Muscle of leg (tissue), 11 donors: ENCODE results near the gene DOHH. TPM values are rescaled to one million over a fixed set of nuclear protein-coding genes. Genes with fewer than 3 reads are reported as not detected.

ENCODE experiments used
- DNase-seq: peaks from one replicate; pipeline ENCODE4 v3.0.0; 2013
- H3K27ac ChIP-seq: one replicate; pipeline ENCODE4 v1.5.1; 2013; ENCODE audit warnings: mild to moderate bottlenecking, low read length, control low read depth
- H3K27me3 ChIP-seq: one replicate; pipeline ENCODE4 v1.6.1; 2013; ENCODE audit warnings: low read length; ENCODE audit not compliant: control insufficient read depth, insufficient read depth
- H3K36me3 ChIP-seq: one replicate; pipeline ENCODE4 v1.6.1; 2013; ENCODE audit warnings: low read length; ENCODE audit not compliant: control insufficient read depth, insufficient read depth
- H3K4me1 ChIP-seq: one replicate; pipeline ENCODE4 v1.6.1; 2013; ENCODE audit warnings: low read length; ENCODE audit not compliant: control insufficient read depth, insufficient read depth
- H3K4me3 ChIP-seq: one replicate; pipeline ENCODE4 v1.5.1; 2013; ENCODE audit warnings: low read length, control low read depth
- H3K9me3 ChIP-seq: replicated peaks from 2 replicates; pipeline ENCODE4 v1.6.1; 2013; ENCODE audit warnings: low read depth, low read length; ENCODE audit not compliant: control insufficient read depth
- WGBS: methylation state at CpG from one replicate; pipeline ENCODE4 v1.1.5; 2013; ENCODE audit warnings: missing lambda C conversion rate; ENCODE audit not compliant: insufficient coverage; 5-methylcytosine and 5-hydroxymethylcytosine counted together
- polyA plus RNA-seq, 8 donors: library from polyadenylated mRNA; unstranded; fragments of 120-200 nt; gene quantifications; one replicate each; pipeline versions ENCODE4 v1.2.1 to v1.2.3, GENCODE V29; 2013; ENCODE audit warnings: inconsistent platforms in 1 of 8, low replicate concordance in 1 of 8; ENCODE audit not compliant: insufficient read length in 8 of 8, insufficient read depth in 1 of 8
- total RNA-seq: library from RNA; stranded (reverse); fragments of 120-200 nt; gene quantifications from one replicate; pipeline ENCODE4 v1.2.4, GENCODE V29; 2013

DOHH gene
- total and polyA plus RNA-seq, 9 donors, result 6.4 to 10.6 (median 9.5) TPM

DNA sequence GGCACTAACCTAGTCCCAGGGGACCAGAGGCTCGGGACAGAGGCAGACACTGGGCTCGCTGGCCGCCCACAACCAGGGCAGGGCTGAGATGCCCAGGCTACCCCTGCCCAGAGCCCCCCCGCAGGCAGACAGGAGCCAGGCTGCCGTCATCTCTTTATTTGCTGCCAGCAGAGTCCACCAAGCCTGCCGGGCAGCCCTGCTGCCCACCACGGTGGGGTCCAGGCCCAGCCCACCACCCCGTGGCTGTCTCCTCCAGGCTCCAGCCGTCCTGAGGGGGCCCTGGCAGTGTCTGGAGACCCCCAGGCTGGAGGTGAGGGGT is 43.5 kb upstream of the DOHH start:
- H3K4me1 ChIP-seq, result no peaks in the 10 kb centered on the region
- DNase-seq, result no peak
- no peak overlapping the region for H3K4me3 ChIP-seq
- no peak overlapping the region for H3K27ac ChIP-seq
- 69% methylated on average over 6 of the region's 9 CpGs for WGBS
- H3K27me3 ChIP-seq, result no peaks in the 10 kb centered on the region
- peaks cover 37% of the 10 kb centered on the region for H3K36me3 ChIP-seq
- no peaks in the 10 kb centered on the region for H3K9me3 ChIP-seq

DNA sequence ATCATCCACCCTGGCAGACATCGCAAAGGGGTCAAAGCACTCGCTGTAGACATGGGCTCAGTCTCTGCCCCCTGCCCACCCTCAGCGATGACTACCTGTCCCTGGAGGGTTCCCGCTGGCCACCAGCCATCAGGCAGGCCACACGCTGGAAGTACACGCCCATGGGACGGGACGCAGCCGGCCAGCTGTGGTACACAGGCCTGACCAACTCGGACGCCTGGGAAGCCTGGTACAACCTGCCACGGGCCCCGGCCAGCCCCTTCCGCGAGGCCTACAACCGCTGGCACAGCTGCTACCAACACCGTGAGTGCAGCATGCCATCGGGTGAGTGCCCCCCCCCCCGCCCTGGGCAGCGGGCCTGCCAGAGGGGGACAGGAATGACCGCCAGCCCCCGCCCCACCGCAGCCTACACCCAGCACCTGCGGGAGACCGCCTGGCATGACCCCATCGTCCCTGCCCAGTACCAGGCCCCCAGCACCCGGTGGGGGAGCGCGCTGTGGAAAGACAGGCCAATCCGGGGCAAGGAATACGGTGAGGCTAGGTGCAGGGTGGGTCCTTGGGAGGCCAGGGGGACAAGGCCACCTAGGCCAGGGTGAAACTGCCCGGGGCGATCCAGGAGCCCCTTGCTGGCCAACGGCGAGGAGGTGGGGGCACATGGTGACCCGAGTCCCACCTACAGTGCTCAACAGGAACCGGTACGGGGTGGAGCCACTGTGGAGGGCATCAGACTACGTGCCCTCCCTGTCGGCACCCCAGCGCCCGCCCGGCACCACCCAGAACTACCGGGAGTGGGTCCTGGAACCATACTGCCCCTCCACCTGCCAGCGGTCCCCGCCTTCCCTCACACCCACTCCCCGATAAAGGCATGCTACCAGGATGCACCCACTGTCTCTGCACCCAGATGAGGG is 42.9 kb upstream of the DOHH start:
- 78% methylated on average over 30 of the region's 47 CpGs for WGBS
- Histone ChIP-seq H3K36me3 (peaks cover 41% of the 10 kb centered on the region), H3K4me1 (no peaks in the 10 kb centered on the region), H3K4me3 (no peak overlapping the region), H3K9me3 (no peaks in the 10 kb centered on the region), H3K27ac (no peak overlapping the region), H3K27me3 (no peaks in the 10 kb centered on the region)
- no peak for DNase-seq

DNA sequence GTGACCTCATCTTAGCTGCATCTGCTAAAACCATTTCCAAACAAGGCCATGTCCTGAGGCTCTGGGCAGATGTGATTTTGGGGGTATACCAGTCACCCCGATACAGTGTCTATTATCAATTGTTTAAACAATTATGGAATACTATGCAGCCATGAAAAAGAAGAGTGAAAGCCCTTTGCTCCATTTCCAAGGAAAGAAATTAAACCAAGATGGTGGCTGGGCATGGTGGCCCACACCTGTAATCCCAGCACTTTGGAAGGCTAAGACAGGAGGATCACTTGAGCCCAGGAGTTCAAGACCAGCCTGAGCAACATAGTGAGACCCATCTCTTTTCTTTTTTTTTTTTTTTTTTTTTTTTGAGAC is 39.3 kb upstream of the DOHH start:
- WGBS, result no CpG with 5 or more reads among the region's 1 CpG
- H3K27ac ChIP-seq, result no peak overlapping the region

DNA sequence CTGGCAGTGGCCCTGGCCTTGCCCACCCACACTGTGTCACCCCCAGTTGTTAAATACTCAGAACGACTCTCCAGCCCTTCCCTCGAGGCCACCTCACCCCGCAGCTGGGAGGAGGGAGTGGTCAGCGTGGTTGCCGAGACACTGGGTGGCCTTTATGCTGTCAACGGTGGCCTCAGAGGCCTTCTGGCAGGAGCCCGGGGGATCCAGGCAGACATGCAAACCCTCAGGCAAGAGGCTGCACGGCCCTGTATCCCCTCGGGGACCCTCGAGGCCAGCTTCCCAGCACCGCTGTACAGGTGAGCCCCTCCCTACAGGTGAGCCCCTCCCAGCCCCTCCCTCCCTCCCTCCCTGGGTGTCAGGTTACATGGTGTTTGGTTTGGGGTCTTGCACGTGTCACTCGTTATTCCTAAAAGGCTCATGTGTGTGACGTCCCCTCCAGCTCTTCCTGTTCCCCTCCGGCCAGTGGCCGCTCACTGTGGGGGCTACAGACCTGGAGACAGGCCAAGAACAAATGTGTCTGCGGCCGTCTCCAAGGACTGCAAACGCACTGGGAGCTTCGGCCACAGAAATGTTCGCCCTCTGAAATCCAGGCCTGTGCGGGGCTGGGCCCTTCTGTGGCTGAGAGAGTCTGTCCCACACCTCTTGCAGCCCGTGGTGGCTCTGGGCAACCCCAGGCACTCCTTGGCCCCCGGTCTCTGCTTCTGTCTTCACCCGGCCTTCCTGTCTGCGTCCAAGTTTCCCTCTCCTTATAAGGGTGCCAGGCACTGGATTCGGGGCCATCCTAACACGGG is 38.7 kb upstream of the DOHH start, which contains the start of gene TEKTIP1:
TSS of gene TEKTIP1 (plus strand) at position 210 of the 791 bp plus-strand sequence. CDS start at position 214, 4 bp downstream.
- no peak within 1 kb of the TSS for H3K27ac ChIP-seq

More for the DNA sequence above, 39.3 kb upstream of the DOHH start:
- no peak for DNase-seq
- H3K4me3 ChIP-seq, result no peak overlapping the region
- H3K9me3 ChIP-seq, result no peaks in the 10 kb centered on the region
- H3K36me3 ChIP-seq, result peaks cover 41% of the 10 kb centered on the region
- H3K27me3 ChIP-seq, result no peaks in the 10 kb centered on the region
- H3K4me1 ChIP-seq, result peaks cover 9% of the 10 kb centered on the region

DNA sequence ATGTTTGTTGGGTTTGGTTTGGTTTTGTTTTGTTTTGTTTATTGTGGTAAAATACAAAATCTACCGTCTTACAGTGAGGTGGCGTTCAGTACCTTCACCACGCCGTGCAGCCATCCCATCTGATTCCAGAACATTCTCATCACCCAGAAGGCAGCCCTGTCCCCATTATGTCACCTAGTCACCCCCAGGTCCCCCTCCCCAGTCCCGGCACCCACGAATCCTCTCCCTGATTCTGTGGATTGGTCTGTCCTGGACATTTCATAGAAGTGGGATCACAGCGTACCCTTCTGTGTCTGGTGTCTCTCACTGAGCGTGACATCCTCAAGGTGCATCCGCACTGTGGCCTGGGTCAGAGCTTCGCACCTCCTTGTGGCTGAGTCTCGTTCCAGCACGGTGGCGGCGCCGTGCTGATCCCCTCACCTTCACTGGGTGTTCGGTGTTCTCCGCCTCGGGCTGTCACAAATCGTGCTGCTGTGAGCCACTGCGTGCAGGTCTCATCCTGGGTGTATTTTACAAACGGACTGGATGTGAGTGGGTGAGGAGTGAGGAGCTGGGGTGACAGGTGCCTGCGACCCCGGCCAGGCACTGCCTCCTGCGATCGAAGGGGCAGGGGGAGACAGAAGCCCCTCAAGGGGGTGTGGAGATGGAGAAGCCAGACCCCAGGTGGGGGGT is 37.9 kb upstream of the DOHH start:
- Histone ChIP-seq H3K36me3 (peaks cover 50% of the 10 kb centered on the region), H3K27me3 (no peaks in the 10 kb centered on the region), H3K9me3 (no peaks in the 10 kb centered on the region), H3K4me1 (peaks cover 9% of the 10 kb centered on the region), H3K27ac (no peak overlapping the region), H3K4me3 (no peak overlapping the region)
- 78% methylated on average over 15 of the region's 25 CpGs for WGBS
- DNase-seq, result no peak

More for the DNA sequence above, 38.7 kb upstream of the DOHH start, which contains the start of gene TEKTIP1:
- H3K4me1 ChIP-seq, result peaks cover 9% of the 10 kb centered on the region
- no peaks in the 10 kb centered on the region for H3K27me3 ChIP-seq
- WGBS, result 41% methylated on average over 16 of the region's 28 CpGs
- H3K36me3 ChIP-seq, result peaks cover 45% of the 10 kb centered on the region
- H3K4me3 ChIP-seq, result no peak within 1 kb of the TSS
- no peaks in the 10 kb centered on the region for H3K9me3 ChIP-seq
- DNase-seq, result no peak

DNA sequence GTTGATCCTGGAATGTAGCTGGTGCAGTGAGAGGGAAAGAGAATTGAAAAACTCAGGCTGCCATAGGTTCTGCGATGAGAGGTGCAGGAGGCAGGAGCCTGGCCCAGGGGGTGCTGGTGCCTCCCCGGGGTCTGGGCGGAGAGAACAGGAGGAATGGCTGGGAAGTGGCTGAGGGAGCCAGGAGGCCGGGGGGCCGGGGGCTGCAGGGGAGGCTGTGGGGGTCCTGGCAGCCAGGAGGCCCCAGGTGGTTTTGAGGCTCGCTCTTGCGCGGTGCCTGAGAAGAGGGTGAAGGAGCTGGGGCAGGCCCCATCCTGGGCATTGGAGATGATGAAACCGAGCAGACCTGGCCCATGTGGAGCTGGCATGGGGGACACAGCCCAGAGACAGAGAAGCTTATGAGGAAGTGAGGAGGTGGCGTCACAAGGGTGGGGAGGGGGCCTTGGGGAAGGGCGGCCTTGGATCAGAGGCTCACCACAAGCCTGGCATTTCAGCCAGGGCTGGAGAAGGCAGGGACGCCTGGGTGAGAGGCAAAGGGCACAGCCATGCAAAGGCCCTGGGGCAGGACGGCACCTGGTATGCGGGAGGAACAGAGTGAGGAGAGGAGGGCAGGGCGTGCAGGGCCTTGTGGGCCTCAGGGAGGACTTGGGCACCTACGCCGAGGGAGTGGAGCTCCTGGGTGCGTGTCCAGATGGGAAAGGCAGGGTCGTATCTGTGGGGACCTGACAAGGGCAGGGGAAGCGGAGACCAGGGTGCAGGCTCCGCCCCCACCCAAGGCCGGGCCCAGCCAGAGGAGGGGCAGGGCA is 37.2 kb upstream of the DOHH start:
- Histone ChIP-seq H3K36me3 (peaks cover 57% of the 10 kb centered on the region), H3K27me3 (no peaks in the 10 kb centered on the region)
- WGBS, result 85% methylated on average over 20 of the region's 22 CpGs

DNA sequence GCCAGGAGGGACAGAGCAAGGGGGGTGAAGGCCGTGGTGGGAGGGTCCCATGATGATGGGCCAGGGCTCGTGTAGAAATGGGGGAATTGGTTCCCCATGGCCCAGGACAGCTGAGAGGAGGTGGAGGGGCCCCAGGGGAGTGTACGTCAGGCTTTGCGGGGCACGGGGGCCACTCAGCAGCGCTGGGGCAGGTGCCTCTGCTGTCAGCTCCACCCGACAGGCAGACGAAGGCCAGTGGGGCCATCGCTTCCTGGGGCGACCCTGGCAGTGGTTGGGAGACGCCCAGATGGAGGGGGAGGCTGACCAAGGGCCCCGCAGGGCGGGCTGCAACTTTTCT is 36.6 kb upstream of the DOHH start:
- Histone ChIP-seq H3K27me3 (no peaks in the 10 kb centered on the region), H3K9me3 (no peaks in the 10 kb centered on the region), H3K4me3 (no peak overlapping the region), H3K27ac (no peak overlapping the region), H3K36me3 (peaks cover 62% of the 10 kb centered on the region), H3K4me1 (peaks cover 9% of the 10 kb centered on the region)
- DNase-seq, result no peak
- 51% methylated on average over 12 of the region's 13 CpGs for WGBS

More for the DNA sequence above, 37.2 kb upstream of the DOHH start:
- H3K27ac ChIP-seq, result no peak overlapping the region
- peaks cover 9% of the 10 kb centered on the region for H3K4me1 ChIP-seq
- no peak for DNase-seq
- no peaks in the 10 kb centered on the region for H3K9me3 ChIP-seq
- H3K4me3 ChIP-seq, result no peak overlapping the region

DNA sequence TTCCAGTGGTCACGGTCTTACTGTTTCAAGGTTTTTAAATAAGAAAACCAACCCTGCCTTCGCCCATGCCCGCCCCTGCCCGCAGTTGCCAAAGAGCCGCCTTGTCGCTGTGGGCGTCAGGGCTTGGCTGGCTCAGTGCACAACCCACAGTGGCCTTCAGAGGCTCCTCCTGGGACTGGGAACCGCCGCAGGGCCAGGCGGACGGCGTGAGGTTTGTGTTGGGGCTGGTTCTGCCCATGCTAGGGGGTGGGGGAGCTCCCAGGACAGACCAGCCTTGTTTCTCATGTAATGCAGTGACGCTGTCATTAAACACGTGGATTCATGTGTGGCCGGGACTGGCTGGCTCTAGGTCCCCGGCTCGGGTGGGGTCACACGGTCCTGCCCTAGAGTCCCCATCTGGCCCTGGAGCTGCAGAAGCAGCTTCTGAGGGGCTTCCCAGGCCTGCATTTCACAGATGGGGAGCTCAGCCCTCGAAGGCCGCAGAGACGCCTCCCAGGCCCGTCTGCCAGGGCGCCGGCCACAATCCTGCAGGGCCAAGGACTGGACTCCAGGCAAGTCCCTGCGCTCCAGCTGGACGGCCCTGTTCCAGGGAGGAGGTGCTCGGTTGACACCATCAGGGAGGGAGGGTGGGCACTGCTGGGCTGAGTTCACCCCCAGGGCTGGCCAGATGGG is 36.1 kb upstream of the DOHH start:
- peaks cover 66% of the 10 kb centered on the region for H3K36me3 ChIP-seq
- peaks cover 9% of the 10 kb centered on the region for H3K4me1 ChIP-seq
- WGBS, result 57% methylated on average over 27 of the region's 27 CpGs
- DNase-seq, result peak; percentile 65
- no peaks in the 10 kb centered on the region for H3K27me3 ChIP-seq
- H3K27ac ChIP-seq, result no peak overlapping the region
- no peak overlapping the region for H3K4me3 ChIP-seq
- no peaks in the 10 kb centered on the region for H3K9me3 ChIP-seq

DNA sequence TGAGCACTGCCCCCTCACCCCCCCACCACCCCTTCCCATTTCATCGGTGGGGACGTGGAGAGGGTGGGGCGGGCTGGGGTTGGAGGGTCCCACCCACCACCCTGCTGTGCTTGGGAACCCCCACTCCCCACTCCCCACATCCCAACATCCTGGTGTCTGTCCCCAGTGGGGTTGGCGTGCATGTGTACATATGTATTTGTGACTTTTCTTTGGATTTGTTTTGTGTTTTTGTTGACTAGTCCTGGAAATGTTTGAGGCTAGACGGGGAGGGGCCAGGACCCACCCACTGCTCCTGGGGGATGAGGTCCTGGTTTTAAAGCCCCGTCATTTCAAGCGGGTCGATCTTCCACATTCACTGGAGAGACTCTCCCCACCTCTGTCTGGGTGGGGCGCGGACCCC is 35.5 kb upstream of the DOHH start:
- peaks cover 9% of the 10 kb centered on the region for H3K4me1 ChIP-seq
- no peaks in the 10 kb centered on the region for H3K9me3 ChIP-seq
- H3K36me3 ChIP-seq, result peaks cover 72% of the 10 kb centered on the region
- DNase-seq, result no peak
- H3K27ac ChIP-seq, result no peak overlapping the region
- H3K4me3 ChIP-seq, result no peak overlapping the region
- WGBS, result 81% methylated on average over 5 of the region's 10 CpGs
- H3K27me3 ChIP-seq, result no peaks in the 10 kb centered on the region
